Activated B cell treated with CpG ODN at 0.5 μM for 24 hours (primary cell): ENCODE results near the gene BNIP5. TPM values are rescaled to one million over a fixed set of nuclear protein-coding genes. Genes with fewer than 3 reads are reported as not detected.

ENCODE experiments used
- ATAC-seq: fragments of 200-7000 bp; cut with Tn5 transposase; one replicate; pipeline ENCODE4 v1.10.0; 2021; ENCODE audit warnings: low read depth, mild to moderate bottlenecking, moderate library complexity
- CTCF ChIA-PET: fragments of 350-600 bp; sonication (Branson Sonifier 250); formaldehyde crosslinking; loops from one replicate; lab custom pipeline; 2021; ENCODE audit warnings: antibody characterized with exemption; lab: Charles Lee
- POLR2A ChIA-PET: fragments of 350-600 bp; sonication (Branson Sonifier 250); formaldehyde crosslinking; loops from one replicate; lab custom pipeline; 2021; ENCODE audit warnings: antibody characterized with exemption; lab: Charles Lee
- DNase-seq: peaks from one replicate; pipeline ENCODE4 v3.0.0; 2022
- H3K27ac Mint-ChIP-seq: one replicate; pipeline ENCODE4 v1.8.0; 2020; ENCODE audit warnings: mixed read lengths
- H3K27me3 Mint-ChIP-seq: one replicate; pipeline ENCODE4 v1.8.0; 2021; ENCODE audit warnings: mixed read lengths
- H3K36me3 Mint-ChIP-seq: one replicate; pipeline ENCODE4 v1.8.0; 2021; ENCODE audit warnings: low read depth, mixed read lengths
- H3K4me1 Mint-ChIP-seq: one replicate; pipeline ENCODE4 v1.8.0; 2021; ENCODE audit warnings: mixed read lengths
- H3K4me3 Mint-ChIP-seq: one replicate; pipeline ENCODE4 v1.8.0; 2020; ENCODE audit warnings: mild to moderate bottlenecking, mixed read lengths
- H3K9me3 Mint-ChIP-seq: one replicate; pipeline ENCODE4 v1.8.0; 2020; ENCODE audit warnings: mixed read lengths
- intact Hi-C: fragments of 100-400 bp; cut with micrococcal nuclease; formaldehyde crosslinking; loops from one replicate; pipeline ENCODE4 v1.15.1; 2024
- total RNA-seq: library from RNA; stranded (reverse); gene quantifications from 2 replicates; pipeline ENCODE4 v1.2.3, GENCODE V29; 2022
- TF ChIP-seq, protein P1 (sequence below): fragments of 200-600 bp; IDR thresholded peaks from one replicate; pipeline ENCODE4 v1.8.0; 2022; ENCODE audit warnings: antibody characterized with exemption, mild to moderate bottlenecking

The BNIP5 gene
- total RNA-seq, 1 donor from 2014 or later: 0.11 TPM

- Mint-ChIP-seq H3K36me3 (no peaks in the 10 kb centered on the region), H3K4me3 (no peak overlapping the region), H3K9me3 (no peaks in the 10 kb centered on the region), H3K4me1 (peaks cover 1% of the 10 kb centered on the region), H3K27me3 (peaks cover 1% of the 10 kb centered on the region), H3K27ac (no peak overlapping the region)
- intact Hi-C loops: no loop called here
- ATAC-seq (no peak), DNase-seq (no peak)
- CTCF ChIA-PET: no interaction called here
- POLR2A ChIA-PET: interaction anchor here (0.6 kb wide), 1 partner anchor 410 kb away, joined by 5 read pairs; no protein-coding TSS in a partner anchor
- TF ChIP-seq, protein P1, sequence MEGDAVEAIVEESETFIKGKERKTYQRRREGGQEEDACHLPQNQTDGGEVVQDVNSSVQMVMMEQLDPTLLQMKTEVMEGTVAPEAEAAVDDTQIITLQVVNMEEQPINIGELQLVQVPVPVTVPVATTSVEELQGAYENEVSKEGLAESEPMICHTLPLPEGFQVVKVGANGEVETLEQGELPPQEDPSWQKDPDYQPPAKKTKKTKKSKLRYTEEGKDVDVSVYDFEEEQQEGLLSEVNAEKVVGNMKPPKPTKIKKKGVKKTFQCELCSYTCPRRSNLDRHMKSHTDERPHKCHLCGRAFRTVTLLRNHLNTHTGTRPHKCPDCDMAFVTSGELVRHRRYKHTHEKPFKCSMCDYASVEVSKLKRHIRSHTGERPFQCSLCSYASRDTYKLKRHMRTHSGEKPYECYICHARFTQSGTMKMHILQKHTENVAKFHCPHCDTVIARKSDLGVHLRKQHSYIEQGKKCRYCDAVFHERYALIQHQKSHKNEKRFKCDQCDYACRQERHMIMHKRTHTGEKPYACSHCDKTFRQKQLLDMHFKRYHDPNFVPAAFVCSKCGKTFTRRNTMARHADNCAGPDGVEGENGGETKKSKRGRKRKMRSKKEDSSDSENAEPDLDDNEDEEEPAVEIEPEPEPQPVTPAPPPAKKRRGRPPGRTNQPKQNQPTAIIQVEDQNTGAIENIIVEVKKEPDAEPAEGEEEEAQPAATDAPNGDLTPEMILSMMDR: no peak
Observed at GRCh38 chr6:36345681-36346466, 9.2 kb upstream of the BNIP5 start.

DNA sequence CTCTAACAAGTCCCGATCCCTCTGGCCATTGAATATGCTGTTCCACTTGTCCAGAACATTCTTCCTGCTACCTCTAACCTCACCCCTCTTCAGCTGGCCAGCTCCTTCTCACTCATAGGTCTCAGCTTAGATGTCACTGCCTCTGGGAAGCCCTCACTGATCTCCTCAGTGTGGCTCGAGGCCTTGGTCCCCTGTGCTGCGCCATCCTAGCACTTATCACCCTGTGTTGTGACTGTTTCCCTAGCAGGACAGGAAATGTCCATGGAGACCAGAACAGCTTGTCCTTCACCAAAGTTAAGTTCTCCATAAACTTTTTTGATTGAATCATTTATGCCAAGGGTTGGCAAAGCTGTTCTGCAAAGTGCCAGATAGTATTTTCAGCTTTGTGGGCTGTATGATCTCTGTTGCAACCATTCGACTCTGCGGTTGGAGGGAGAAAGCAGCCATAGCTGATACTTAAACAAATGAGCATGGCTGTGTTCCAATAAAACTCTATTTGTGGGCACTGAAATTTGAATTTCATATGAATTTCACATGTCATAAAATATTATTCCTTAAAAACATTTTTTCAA, 6.5 kb upstream of the BNIP5 start:
- Mint-ChIP-seq H3K9me3 (no peaks in the 10 kb centered on the region), H3K4me3 (no peak overlapping the region), H3K36me3 (no peaks in the 10 kb centered on the region), H3K27ac (no peak overlapping the region), H3K27me3 (peaks cover 6% of the 10 kb centered on the region), H3K4me1 (peaks cover 9% of the 10 kb centered on the region)
- TF ChIP-seq, protein P1: no peak
- ChIA-PET CTCF (interaction anchor here (0.6 to 4.3 kb wide), 2 partner anchors 16 to 17 kb away, joined by 3 to 30 read pairs; no protein-coding TSS in a partner anchor), POLR2A (no interaction called here)
- ATAC-seq (no peak), DNase-seq (no peak)
- intact Hi-C loops: no loop called here

GRCh38 chr6:36340618-36341454, 4.1 kb upstream of the BNIP5 start:
- TF ChIP-seq, protein P1: peak; percentile 88
- Mint-ChIP-seq H3K27ac (no peak overlapping the region), H3K36me3 (no peaks in the 10 kb centered on the region), H3K4me3 (peak overlapping the region; percentile 68), H3K27me3 (peaks cover 6% of the 10 kb centered on the region), H3K4me1 (peaks cover 26% of the 10 kb centered on the region), H3K9me3 (no peaks in the 10 kb centered on the region)
- ChIA-PET POLR2A (interaction anchor here (0.6 to 1.1 kb wide), 2 partner anchors 17 to 42 kb away, joined by 3 read pairs; no protein-coding TSS in a partner anchor), CTCF (interaction anchor here (0.6 to 4.3 kb wide), 22 partner anchors 8 to 420 kb away, joined by 3 to 30 read pairs (median 3); no protein-coding TSS in a partner anchor)
- intact Hi-C loops: loop anchor here (1.0 kb wide), 1 partner anchor 19 kb away; no protein-coding TSS in a partner anchor
- DNase-seq: peak; percentile 61
- peak; percentile 85 for ATAC-seq

DNA sequence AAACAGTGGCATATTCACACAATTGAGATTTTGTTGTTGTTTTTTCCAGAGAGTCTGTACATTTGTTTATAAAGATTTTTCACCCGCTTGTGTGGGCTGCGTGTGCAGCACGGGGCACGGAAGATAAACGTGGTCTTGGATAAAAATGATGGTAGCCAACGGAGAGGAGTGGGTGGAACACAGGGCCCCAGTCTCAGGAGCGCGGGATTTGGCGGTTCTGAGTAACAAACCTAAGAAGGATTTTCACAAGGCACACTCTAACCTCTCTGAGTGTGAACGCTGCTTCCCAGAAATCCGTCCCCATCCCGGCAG, 3.6 kb upstream of the BNIP5 start:
- H3K27me3 Mint-ChIP-seq: peaks cover 10% of the 10 kb centered on the region
- H3K27ac Mint-ChIP-seq: no peak overlapping the region
- no peak overlapping the region for H3K4me3 Mint-ChIP-seq
- ChIA-PET CTCF (interaction anchor here (1.1 to 4.3 kb wide), 8 partner anchors 7 to 419 kb away, joined by 3 to 30 read pairs (median 4); no protein-coding TSS in a partner anchor), POLR2A (no interaction called here)
- H3K36me3 Mint-ChIP-seq: no peaks in the 10 kb centered on the region
- DNase-seq (no peak), ATAC-seq (no peak)
- TF ChIP-seq, protein P1: no peak
- H3K9me3 Mint-ChIP-seq: no peaks in the 10 kb centered on the region
- intact Hi-C loops: no loop called here
- peaks cover 26% of the 10 kb centered on the region for H3K4me1 Mint-ChIP-seq
